ENCODE results near the gene LAMTOR5.
"Not testable (repeated sequence)": the region's sequence is repeated elsewhere in the genome, so short reads cannot be mapped to it uniquely, and the experiment has no call there.

LAMTOR5 gene

GRCh38 chr1:110407260-110408210 is at the start of gene LAMTOR5:
LAMTOR5 (minus strand) TSS chr1:110407694; CDS start chr1:110407620, 74 bp downstream.
- in situ Hi-C loops (cut with HindIII; ENCODE audit: low sequenced_read_pairs), result no loop called here

DNA sequence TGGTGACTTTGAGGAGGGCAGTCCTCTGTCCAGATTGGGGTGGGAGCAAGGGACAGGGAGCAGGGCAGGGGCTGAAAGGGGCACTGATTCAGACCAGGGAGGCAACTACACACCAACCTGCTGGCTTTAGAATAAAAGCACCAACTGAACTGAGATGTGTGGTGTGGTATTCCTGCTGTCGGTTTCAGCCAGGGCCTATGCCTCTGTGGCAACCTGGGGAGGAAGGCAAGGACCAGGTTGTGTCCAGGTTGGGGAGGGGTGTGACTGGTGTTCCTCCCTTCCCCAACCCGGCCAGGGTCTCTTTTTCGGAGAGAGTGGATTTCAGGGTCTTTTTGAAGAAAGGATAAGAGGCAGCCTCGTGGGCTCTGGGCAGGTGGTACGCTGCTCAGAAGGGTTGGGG is 49.7 kb upstream of the LAMTOR5 start:
- in situ Hi-C loops (cut with HindIII; ENCODE audit: low sequenced_read_pairs), result no loop called here

- in situ Hi-C loops (cut with HindIII; ENCODE audit: low sequenced_read_pairs), result no loop called here
Observed at GRCh38 chr1:110455151-110455550, 47.7 kb upstream of the LAMTOR5 start.

DNA sequence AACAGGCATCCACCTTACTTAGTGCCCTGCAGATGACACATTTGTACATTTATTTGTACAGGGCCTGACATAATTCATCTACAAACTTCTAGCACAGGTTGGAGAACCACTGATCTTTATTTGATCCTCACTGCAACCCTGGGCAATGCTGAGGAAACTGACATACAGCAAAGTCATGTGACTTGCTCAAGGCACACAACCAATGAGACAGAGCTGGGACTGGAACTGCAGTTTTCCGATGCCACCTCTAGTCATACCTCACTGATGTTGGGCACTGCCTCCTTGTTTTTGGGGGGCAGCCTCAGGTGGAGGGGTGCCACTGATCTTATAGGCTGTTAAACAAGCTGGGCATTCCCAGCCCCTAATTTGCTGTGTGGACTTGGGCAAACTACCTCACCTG is 46.8 kb upstream of the LAMTOR5 start:
- in situ Hi-C loops (cut with HindIII; ENCODE audit: low sequenced_read_pairs), result no loop called here

DNA sequence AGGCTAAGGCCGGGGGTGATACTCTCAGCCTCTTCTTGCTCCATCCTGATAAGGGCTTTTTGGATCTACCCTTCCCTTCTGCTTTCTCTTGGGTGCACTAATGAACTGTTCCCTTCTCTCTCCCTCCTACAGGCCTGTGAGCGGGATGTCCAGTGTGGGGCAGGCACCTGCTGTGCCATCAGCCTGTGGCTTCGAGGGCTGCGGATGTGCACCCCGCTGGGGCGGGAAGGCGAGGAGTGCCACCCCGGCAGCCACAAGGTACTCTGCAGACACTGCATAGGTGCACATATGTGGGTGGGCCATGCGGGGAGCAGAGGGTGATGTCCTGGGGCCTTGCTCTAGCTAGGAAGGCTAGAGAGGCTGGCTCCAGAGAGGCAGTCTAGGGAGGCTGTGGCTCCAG is 46.3 kb upstream of the LAMTOR5 start:
- in situ Hi-C loops (cut with HindIII; ENCODE audit: low sequenced_read_pairs), result no loop called here

DNA sequence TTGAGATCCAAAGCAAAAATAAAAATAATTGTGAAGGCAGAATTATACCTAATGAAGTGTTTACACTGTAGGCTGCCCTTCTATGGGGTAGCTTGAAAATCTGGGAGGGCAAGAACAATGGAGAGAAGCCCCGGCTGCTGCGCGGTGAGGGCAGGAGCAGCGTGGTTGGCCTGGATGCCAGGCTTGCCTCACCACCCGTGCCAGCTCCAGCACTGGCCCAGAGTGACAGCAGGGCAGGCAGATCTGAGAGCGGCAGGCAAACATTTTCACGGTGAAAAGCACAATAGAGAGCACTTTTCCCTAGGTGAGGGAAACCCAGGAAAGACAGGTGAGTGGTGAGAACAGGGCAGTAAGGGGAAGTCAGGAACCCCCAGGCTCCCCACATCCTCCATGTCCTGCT is 44.8 kb upstream of the LAMTOR5 start:
- in situ Hi-C loops (cut with HindIII; ENCODE audit: low sequenced_read_pairs), result no loop called here

GRCh38 chr1:110450929-110451328 is 43.4 kb upstream of the LAMTOR5 start, which contains the start of gene PROK1:
PROK1 (plus strand) TSS chr1:110451149; CDS start chr1:110451217, 68 bp downstream.
- in situ Hi-C loops (cut with HindIII; ENCODE audit: low sequenced_read_pairs), result no loop called here

GRCh38 chr1:110449661-110450651 is 42.5 kb upstream of the LAMTOR5 start:
- in situ Hi-C loops (cut with HindIII; ENCODE audit: low sequenced_read_pairs), result no loop called here

- in situ Hi-C loops (cut with HindIII; ENCODE audit: low sequenced_read_pairs), result no loop called here
Observed at GRCh38 chr1:110444561-110444960, 37.1 kb upstream of the LAMTOR5 start.

DNA sequence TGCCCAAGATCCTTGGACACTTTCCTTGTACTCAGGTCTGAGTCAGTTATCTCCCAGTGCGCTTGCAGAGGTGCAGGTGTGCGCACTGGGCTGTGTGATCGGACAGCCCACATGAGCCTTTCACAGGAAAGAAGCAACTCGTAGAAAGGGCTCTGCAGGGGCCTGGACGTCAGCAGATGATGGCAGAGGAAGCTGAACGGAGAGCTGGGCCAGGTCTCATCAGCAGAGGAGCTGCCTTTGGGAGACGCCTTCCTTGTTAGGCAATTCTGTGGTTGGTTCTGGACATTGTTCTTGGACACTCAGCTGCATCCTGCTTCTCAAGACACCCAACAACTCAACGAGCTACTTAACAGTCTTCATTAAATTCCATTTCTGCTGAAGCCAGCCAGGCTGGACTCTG is 36.0 kb upstream of the LAMTOR5 start:
- in situ Hi-C loops (cut with HindIII; ENCODE audit: low sequenced_read_pairs), result no loop called here

DNA sequence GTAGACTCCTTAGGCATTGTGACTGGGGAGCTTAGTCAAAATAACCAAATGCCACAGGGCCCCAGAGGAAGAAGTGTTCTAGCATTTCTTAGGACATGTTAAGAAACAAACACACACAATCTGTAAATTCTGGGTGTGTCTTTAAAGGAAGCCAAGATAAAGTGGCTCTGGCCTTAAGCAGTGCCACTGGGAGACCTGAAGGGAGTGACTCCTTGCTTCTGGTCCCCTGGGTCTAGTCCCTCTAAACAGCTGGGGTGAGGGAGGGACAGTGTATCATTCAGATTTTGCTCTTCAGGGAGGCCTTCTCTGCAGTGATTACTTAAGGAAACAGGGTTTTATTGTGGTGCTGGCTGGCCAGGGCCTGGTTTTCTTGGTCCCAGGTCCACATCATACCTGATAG is 34.4 kb upstream of the LAMTOR5 start:
- in situ Hi-C loops (cut with HindIII; ENCODE audit: low sequenced_read_pairs), result no loop called here

- in situ Hi-C loops (cut with HindIII; ENCODE audit: low sequenced_read_pairs), result no loop called here
Observed at GRCh38 chr1:110440877-110441276, 33.4 kb upstream of the LAMTOR5 start.

- in situ Hi-C loops (cut with HindIII; ENCODE audit: low sequenced_read_pairs), result not testable (repeated sequence)
Observed at GRCh38 chr1:110439873-110440272, 32.4 kb upstream of the LAMTOR5 start.

DNA sequence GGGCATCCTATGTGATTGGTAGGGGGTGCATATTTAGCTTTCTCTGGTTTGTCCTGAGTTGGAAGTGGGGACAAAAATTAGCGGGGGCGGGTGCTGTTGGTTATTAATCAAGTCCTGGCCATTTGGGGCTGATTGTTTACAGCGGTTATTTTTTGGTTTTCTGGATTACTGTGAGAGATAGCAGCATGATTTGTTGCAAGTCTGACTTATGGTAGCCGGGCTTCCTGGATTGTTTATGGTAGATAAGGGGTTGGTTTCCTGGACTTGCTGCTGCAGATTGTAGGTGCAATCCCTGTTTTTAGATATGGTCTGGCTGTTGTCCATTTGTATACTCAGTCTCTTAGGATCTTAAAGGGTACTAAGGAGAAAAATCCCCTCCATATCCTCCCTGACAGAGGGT is 31.4 kb upstream of the LAMTOR5 start:
- in situ Hi-C loops (cut with HindIII; ENCODE audit: low sequenced_read_pairs), result no loop called here

DNA sequence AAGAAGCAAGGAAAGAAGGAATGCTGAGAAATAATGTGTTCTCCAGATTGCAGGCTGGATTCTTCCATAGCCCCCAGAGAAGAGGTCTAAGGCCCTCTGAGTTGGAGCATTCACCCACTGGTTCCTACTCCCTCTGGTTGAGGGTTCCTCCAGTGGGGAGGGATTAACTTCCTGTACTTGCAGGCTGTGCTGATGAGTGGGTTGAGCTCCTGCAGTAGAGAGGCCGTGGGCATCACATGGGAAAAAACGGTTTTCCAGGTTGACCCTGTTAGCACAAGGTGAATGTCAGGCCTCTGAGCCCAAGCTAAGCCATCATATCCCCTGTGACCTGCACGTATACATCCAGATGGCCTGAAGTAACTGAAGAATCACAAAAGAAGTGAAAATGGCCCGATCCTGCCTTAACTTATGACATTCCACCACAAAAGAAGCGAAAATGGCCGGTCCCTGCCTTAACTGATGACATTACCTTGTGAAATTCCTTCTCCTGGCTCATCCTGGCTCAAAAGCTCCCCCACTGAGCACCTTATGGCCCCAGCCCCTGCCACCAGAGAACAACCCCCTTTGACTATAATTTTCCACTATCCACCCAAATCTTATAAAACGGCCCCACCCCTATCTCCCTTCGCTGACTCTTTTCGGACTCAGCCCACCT is 30.3 kb upstream of the LAMTOR5 start:
- in situ Hi-C loops (cut with HindIII; ENCODE audit: low sequenced_read_pairs), result not testable (repeated sequence)

GRCh38 chr1:110436635-110437034 is 29.1 kb upstream of the LAMTOR5 start:
- in situ Hi-C loops (cut with HindIII; ENCODE audit: low sequenced_read_pairs), result no loop called here

DNA sequence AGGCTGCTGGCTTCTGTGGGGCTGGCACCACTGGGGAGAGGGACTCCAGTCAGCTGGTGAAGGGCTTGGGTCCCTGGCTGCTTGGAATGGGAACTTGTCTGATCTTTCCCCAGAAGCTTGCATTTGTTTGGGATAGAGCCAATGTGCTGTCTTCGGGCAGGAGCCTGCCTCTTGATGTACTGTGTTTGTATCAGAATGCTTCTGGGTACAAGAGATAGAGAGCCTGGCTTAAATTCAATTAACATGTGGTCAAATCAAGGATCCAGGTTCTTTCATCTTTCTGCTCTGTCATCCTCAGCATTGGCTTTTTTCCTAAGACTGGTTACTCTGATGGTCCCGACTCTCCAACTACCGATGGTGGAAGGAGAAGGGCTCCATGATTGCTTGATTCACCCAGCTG is 27.5 kb upstream of the LAMTOR5 start:
- in situ Hi-C loops (cut with HindIII; ENCODE audit: low sequenced_read_pairs), result no loop called here

GRCh38 chr1:110433803-110434202 is 26.3 kb upstream of the LAMTOR5 start:
- in situ Hi-C loops (cut with HindIII; ENCODE audit: low sequenced_read_pairs), result no loop called here

- in situ Hi-C loops (cut with HindIII; ENCODE audit: low sequenced_read_pairs), result no loop called here
Observed at GRCh38 chr1:110433213-110433612, 25.7 kb upstream of the LAMTOR5 start.

DNA sequence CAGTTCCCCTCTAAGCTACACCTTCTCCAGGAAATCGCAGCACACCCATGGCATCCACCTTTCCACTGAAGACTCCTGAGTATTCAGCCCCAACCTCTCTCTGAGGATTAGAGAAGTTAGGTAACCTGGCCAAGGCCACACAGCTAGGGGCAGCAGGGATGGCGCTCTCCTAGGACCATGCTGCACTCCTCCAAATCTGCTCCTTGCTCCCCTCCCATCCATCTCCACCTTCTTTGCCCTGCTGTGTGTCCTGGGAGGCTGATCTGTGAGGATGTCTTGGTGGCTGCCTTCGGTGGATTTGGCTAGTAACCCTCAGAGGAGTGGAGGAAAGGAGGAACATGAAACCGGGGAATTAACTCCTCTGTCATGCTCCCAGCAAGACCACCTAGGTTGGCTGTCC is 23.4 kb upstream of the LAMTOR5 start:
- in situ Hi-C loops (cut with HindIII; ENCODE audit: low sequenced_read_pairs), result no loop called here

DNA sequence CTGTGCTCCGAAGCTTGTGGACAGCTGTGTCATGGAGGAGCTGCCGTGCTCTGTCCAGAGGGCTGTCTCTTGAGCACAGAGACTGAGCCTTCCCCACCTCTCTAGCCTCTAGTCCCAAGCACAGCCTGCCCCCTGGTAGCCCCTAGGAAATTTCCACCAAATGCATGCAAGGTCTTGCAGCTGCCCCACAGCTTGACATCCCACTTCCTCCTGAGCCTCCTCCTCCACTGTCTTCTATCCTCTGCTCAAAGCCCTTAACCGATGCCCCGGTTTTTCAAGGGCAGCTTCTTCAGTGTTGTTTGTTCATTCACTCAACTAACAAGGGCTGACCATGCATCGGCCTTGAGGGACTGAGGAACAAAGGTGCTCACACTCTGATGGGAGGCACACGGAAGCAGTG is 22.9 kb upstream of the LAMTOR5 start:
- in situ Hi-C loops (cut with HindIII; ENCODE audit: low sequenced_read_pairs), result no loop called here

Measured in endothelial cell of hepatic sinusoid (primary cell).